ENCODE results near the gene SMAD3.
A peak's percentile ranks its signal among the peaks of the same experiment; 100 is the strongest.

SMAD3 gene

GRCh38 chr15:67063689-67064606, 1.5 kb upstream of the SMAD3 start:
- peak overlapping the region; percentile 96 for H3K27ac Mint-ChIP-seq
- ATAC-seq (ENCODE audit: low read depth) = peak; percentile 27

GRCh38 chr15:67064607-67065530, 533 bp upstream of the SMAD3 start:
- Mint-ChIP-seq H3K36me3 (peaks cover 4% of the 10 kb centered on the region), H3K4me3 (peak overlapping the region; percentile 83), H3K27me3 (no peaks in the 10 kb centered on the region), H3K4me1 (peaks cover 42% of the 10 kb centered on the region), H3K9me3 (no peaks in the 10 kb centered on the region), H3K27ac (peak overlapping the region; percentile 96)
- DNase-seq (ENCODE audit: low spot score in 2 of 2) = peak in 1 of 2 donors; percentile 64
- ATAC-seq (ENCODE audit: low read depth) = peak; percentile 11

More at GRCh38 chr15:67063689-67064606, 1.5 kb upstream of the SMAD3 start:
- peak overlapping the region; percentile 83 for H3K4me3 Mint-ChIP-seq
- no peaks in the 10 kb centered on the region for H3K9me3 Mint-ChIP-seq
- H3K4me1 Mint-ChIP-seq = peaks cover 39% of the 10 kb centered on the region
- H3K27me3 Mint-ChIP-seq = no peaks in the 10 kb centered on the region
- DNase-seq (ENCODE audit: low spot score in 2 of 2) = no peak
- peaks cover 1% of the 10 kb centered on the region for H3K36me3 Mint-ChIP-seq

- peaks cover 50% of the 10 kb centered on the region for H3K4me1 Mint-ChIP-seq
Observed at GRCh38 chr15:67066041-67066958, 898 bp downstream of the SMAD3 start.

GRCh38 chr15:67066959-67067853, 1.8 kb downstream of the SMAD3 start:
- Mint-ChIP-seq H3K9me3 (no peaks in the 10 kb centered on the region), H3K4me3 (peak overlapping the region; percentile 98), H3K27ac (peak overlapping the region; percentile 90), H3K4me1 (peaks cover 48% of the 10 kb centered on the region), H3K36me3 (peaks cover 11% of the 10 kb centered on the region), H3K27me3 (no peaks in the 10 kb centered on the region)
- ATAC-seq (ENCODE audit: low read depth) (no peak), DNase-seq (ENCODE audit: low spot score in 2 of 2) (no peak)

More at GRCh38 chr15:67066041-67066958, 898 bp downstream of the SMAD3 start:
- Mint-ChIP-seq H3K9me3 (no peaks in the 10 kb centered on the region), H3K27me3 (no peaks in the 10 kb centered on the region), H3K36me3 (peaks cover 11% of the 10 kb centered on the region), H3K4me3 (peak overlapping the region; percentile 98), H3K27ac (peak overlapping the region; percentile 90)
- DNase-seq (ENCODE audit: low spot score in 2 of 2) = no peak
- peak; percentile 24 for ATAC-seq (ENCODE audit: low read depth)

- H3K4me1 Mint-ChIP-seq = peaks cover 53% of the 10 kb centered on the region
- H3K4me3 Mint-ChIP-seq = peak overlapping the region; percentile 98
- no peak for ATAC-seq (ENCODE audit: low read depth)
- H3K27ac Mint-ChIP-seq = peak overlapping the region; percentile 90
- no peak for DNase-seq (ENCODE audit: low spot score in 2 of 2)
- peaks cover 17% of the 10 kb centered on the region for H3K36me3 Mint-ChIP-seq
- no peaks in the 10 kb centered on the region for H3K27me3 Mint-ChIP-seq
- H3K9me3 Mint-ChIP-seq = no peaks in the 10 kb centered on the region
Observed at GRCh38 chr15:67067930-67068551, 2.6 kb downstream of the SMAD3 start.

GRCh38 chr15:67068710-67069400, 3.5 kb downstream of the SMAD3 start:
- Mint-ChIP-seq H3K4me3 (peak overlapping the region; percentile 98), H3K27me3 (no peaks in the 10 kb centered on the region), H3K4me1 (peaks cover 50% of the 10 kb centered on the region), H3K9me3 (no peaks in the 10 kb centered on the region), H3K27ac (peak overlapping the region; percentile 77), H3K36me3 (peaks cover 18% of the 10 kb centered on the region)
- DNase-seq (ENCODE audit: low spot score in 2 of 2) = no peak
- ATAC-seq (ENCODE audit: low read depth) = no peak

- Mint-ChIP-seq H3K4me3 (peak overlapping the region; percentile 29), H3K4me1 (peaks cover 53% of the 10 kb centered on the region), H3K27me3 (no peaks in the 10 kb centered on the region), H3K36me3 (peaks cover 21% of the 10 kb centered on the region), H3K9me3 (no peaks in the 10 kb centered on the region), H3K27ac (no peak overlapping the region)
- no peak for DNase-seq (ENCODE audit: low spot score in 2 of 2)
- no peak for ATAC-seq (ENCODE audit: low read depth)
Observed at GRCh38 chr15:67070150-67070549, 4.7 kb downstream of the SMAD3 start.

GRCh38 chr15:67070892-67071664, 5.7 kb downstream of the SMAD3 start:
- peaks cover 23% of the 10 kb centered on the region for H3K36me3 Mint-ChIP-seq
- H3K4me1 Mint-ChIP-seq = peaks cover 59% of the 10 kb centered on the region
- DNase-seq (ENCODE audit: low spot score in 2 of 2) = no peak
- no peaks in the 10 kb centered on the region for H3K27me3 Mint-ChIP-seq
- ATAC-seq (ENCODE audit: low read depth) = no peak
- H3K9me3 Mint-ChIP-seq = no peaks in the 10 kb centered on the region
- no peak overlapping the region for H3K4me3 Mint-ChIP-seq
- no peak overlapping the region for H3K27ac Mint-ChIP-seq

GRCh38 chr15:67072442-67072841, 7.0 kb downstream of the SMAD3 start:
- no peaks in the 10 kb centered on the region for H3K27me3 Mint-ChIP-seq
- H3K27ac Mint-ChIP-seq = peak overlapping the region; percentile 64
- H3K36me3 Mint-ChIP-seq = peaks cover 22% of the 10 kb centered on the region
- no peaks in the 10 kb centered on the region for H3K9me3 Mint-ChIP-seq
- H3K4me3 Mint-ChIP-seq = no peak overlapping the region
- no peak for DNase-seq (ENCODE audit: low spot score in 2 of 2)
- H3K4me1 Mint-ChIP-seq = peaks cover 69% of the 10 kb centered on the region
- no peak for ATAC-seq (ENCODE audit: low read depth)

- H3K9me3 Mint-ChIP-seq = no peaks in the 10 kb centered on the region
- ATAC-seq (ENCODE audit: low read depth) (no peak), DNase-seq (ENCODE audit: low spot score in 2 of 2) (no peak)
- H3K4me1 Mint-ChIP-seq = peaks cover 69% of the 10 kb centered on the region
- H3K27me3 Mint-ChIP-seq = no peaks in the 10 kb centered on the region
- peaks cover 22% of the 10 kb centered on the region for H3K36me3 Mint-ChIP-seq
- H3K4me3 Mint-ChIP-seq = peak overlapping the region; percentile 43
- peak overlapping the region; percentile 64 for H3K27ac Mint-ChIP-seq
Observed at GRCh38 chr15:67072958-67073357, 7.6 kb downstream of the SMAD3 start.

- DNase-seq (ENCODE audit: low spot score in 2 of 2) = no peak
- ATAC-seq (ENCODE audit: low read depth) = no peak
Observed at GRCh38 chr15:67074886-67075229, 9.5 kb downstream of the SMAD3 start.

More at GRCh38 chr15:67074886-67075229, 9.5 kb downstream of the SMAD3 start:
- H3K27me3 Mint-ChIP-seq = no peaks in the 10 kb centered on the region
- peak overlapping the region; percentile 65 for H3K4me3 Mint-ChIP-seq
- H3K36me3 Mint-ChIP-seq = peaks cover 20% of the 10 kb centered on the region
- peaks cover 69% of the 10 kb centered on the region for H3K4me1 Mint-ChIP-seq
- no peaks in the 10 kb centered on the region for H3K9me3 Mint-ChIP-seq
- H3K27ac Mint-ChIP-seq = peak overlapping the region; percentile 77
